MM.1S (cell line): ENCODE measurements around the gene FOXK1.

Experiments
- EZH2 ChIP-seq: fragments of 300-600 bp; sonication (generic); optimal IDR thresholded peaks from 2 replicates; pipeline ENCODE3; 2017; ENCODE audit warnings: low read depth, mild to moderate bottlenecking, antibody characterized with exemption, low read length, mixed read lengths
- EZH2phosphoT487 ChIP-seq: fragments of 300-600 bp; sonication (generic); IDR thresholded peaks from 2 replicates; pipeline ENCODE4 v1.6.1; 2018; ENCODE audit warnings: antibody characterized with exemption, low read length
- TF ChIP-seq, protein P1 (sequence below): fragments of 300-600 bp; sonication (generic); IDR thresholded peaks from 2 replicates; pipeline ENCODE4 v1.5.1; 2016; ENCODE audit warnings: antibody characterized with exemption, low read length, mixed read lengths

GRCh38 chr7:4745971-4746919, 64.2 kb downstream of the FOXK1 start:
- TF ChIP-seq EZH2: no peak
- TF ChIP-seq, protein P1, sequence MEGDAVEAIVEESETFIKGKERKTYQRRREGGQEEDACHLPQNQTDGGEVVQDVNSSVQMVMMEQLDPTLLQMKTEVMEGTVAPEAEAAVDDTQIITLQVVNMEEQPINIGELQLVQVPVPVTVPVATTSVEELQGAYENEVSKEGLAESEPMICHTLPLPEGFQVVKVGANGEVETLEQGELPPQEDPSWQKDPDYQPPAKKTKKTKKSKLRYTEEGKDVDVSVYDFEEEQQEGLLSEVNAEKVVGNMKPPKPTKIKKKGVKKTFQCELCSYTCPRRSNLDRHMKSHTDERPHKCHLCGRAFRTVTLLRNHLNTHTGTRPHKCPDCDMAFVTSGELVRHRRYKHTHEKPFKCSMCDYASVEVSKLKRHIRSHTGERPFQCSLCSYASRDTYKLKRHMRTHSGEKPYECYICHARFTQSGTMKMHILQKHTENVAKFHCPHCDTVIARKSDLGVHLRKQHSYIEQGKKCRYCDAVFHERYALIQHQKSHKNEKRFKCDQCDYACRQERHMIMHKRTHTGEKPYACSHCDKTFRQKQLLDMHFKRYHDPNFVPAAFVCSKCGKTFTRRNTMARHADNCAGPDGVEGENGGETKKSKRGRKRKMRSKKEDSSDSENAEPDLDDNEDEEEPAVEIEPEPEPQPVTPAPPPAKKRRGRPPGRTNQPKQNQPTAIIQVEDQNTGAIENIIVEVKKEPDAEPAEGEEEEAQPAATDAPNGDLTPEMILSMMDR: no peak
- TF ChIP-seq EZH2phosphoT487: no peak
